BE2C (cell line): ENCODE results near the gene SORL1.

Experiments
- DNase-seq: peaks from one replicate; pipeline ENCODE4 v3.0.0-alpha.2; 2020
- H3K27me3 ChIP-seq: fragments of 250-450 bp; sonication (Bioruptor Pico); 2 replicates; pipeline ENCODE4 v1.5.1; 2020; ENCODE audit warnings: mild to moderate bottlenecking
- H3K36me3 ChIP-seq: fragments of 250-450 bp; sonication (Bioruptor Pico); 2 replicates; pipeline ENCODE4 v1.5.1; 2020; ENCODE audit warnings: mild to moderate bottlenecking
- H3K4me1 ChIP-seq: fragments of 250-450 bp; sonication (Bioruptor Pico); 2 replicates; pipeline ENCODE4 v1.5.1; 2020
- H3K4me3 ChIP-seq: 2 replicates; pipeline ENCODE4 v1.5.1; 2011; ENCODE audit warnings: low read depth, low read length
- H3K9me3 ChIP-seq: fragments of 250-450 bp; sonication (Bioruptor Pico); 2 replicates; pipeline ENCODE4 v1.5.1; 2020
- TF ChIP-seq, protein P1 (sequence below): IDR thresholded peaks from 2 replicates; pipeline ENCODE4 v1.5.1; 2012; ENCODE audit warnings: mild to moderate bottlenecking, low read depth, low read length

The SORL1 gene

GRCh38 chr11:121435551-121436511 lies 16.3 kb upstream of the SORL1 start:
- Histone ChIP-seq H3K27me3 (no peaks in the 10 kb centered on the region), H3K36me3 (no peaks in the 10 kb centered on the region), H3K4me3 (no peak overlapping the region), H3K9me3 (no peaks in the 10 kb centered on the region), H3K4me1 (no peaks in the 10 kb centered on the region)
- no peak for DNase-seq
- TF ChIP-seq, protein P1, sequence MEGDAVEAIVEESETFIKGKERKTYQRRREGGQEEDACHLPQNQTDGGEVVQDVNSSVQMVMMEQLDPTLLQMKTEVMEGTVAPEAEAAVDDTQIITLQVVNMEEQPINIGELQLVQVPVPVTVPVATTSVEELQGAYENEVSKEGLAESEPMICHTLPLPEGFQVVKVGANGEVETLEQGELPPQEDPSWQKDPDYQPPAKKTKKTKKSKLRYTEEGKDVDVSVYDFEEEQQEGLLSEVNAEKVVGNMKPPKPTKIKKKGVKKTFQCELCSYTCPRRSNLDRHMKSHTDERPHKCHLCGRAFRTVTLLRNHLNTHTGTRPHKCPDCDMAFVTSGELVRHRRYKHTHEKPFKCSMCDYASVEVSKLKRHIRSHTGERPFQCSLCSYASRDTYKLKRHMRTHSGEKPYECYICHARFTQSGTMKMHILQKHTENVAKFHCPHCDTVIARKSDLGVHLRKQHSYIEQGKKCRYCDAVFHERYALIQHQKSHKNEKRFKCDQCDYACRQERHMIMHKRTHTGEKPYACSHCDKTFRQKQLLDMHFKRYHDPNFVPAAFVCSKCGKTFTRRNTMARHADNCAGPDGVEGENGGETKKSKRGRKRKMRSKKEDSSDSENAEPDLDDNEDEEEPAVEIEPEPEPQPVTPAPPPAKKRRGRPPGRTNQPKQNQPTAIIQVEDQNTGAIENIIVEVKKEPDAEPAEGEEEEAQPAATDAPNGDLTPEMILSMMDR = no peak

- TF ChIP-seq, protein P1 = no peak
- no peak for DNase-seq
- Histone ChIP-seq H3K4me1 (no peaks in the 10 kb centered on the region), H3K27me3 (no peaks in the 10 kb centered on the region), H3K9me3 (no peaks in the 10 kb centered on the region), H3K4me3 (no peak overlapping the region), H3K36me3 (no peaks in the 10 kb centered on the region)
Measured at GRCh38 chr11:121437018-121437685, 15.0 kb upstream of the SORL1 start.

GRCh38 chr11:121437686-121438078 lies 14.4 kb upstream of the SORL1 start:
- no peaks in the 10 kb centered on the region for H3K4me1 ChIP-seq
- DNase-seq = no peak

DNA sequence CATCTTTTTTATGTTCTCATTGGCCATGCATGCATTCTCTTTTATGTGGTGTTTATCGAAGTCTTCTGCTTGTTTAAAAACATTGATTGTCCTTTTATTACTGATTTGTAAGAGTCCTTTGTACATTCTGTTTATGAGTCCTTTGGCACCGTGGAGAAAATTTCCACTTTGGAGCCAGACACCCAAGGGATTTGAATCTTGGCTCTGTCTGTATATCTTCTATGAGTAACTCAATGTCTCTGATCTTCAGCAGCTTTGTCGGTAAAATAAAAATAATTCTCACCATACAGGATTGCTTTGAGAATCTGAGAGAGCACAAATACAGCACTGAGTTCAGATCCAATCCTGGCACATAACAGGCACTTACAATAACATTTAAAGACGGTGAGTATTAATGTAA lies 12.8 kb upstream of the SORL1 start:
- Histone ChIP-seq H3K36me3 (no peaks in the 10 kb centered on the region), H3K4me1 (no peaks in the 10 kb centered on the region), H3K9me3 (no peaks in the 10 kb centered on the region), H3K4me3 (no peak overlapping the region), H3K27me3 (no peaks in the 10 kb centered on the region)
- TF ChIP-seq, protein P1 = no peak
- DNase-seq = no peak

More at GRCh38 chr11:121437686-121438078, 14.4 kb upstream of the SORL1 start:
- Histone ChIP-seq H3K4me3 (no peak overlapping the region), H3K36me3 (no peaks in the 10 kb centered on the region), H3K9me3 (no peaks in the 10 kb centered on the region), H3K27me3 (no peaks in the 10 kb centered on the region)
- TF ChIP-seq, protein P1 = no peak

- TF ChIP-seq, protein P1 = no peak
Measured at GRCh38 chr11:121439759-121440158, 12.4 kb upstream of the SORL1 start.

More at GRCh38 chr11:121439759-121440158, 12.4 kb upstream of the SORL1 start:
- DNase-seq = no peak
- Histone ChIP-seq H3K4me1 (no peaks in the 10 kb centered on the region), H3K27me3 (no peaks in the 10 kb centered on the region), H3K36me3 (no peaks in the 10 kb centered on the region), H3K4me3 (no peak overlapping the region), H3K9me3 (no peaks in the 10 kb centered on the region)
